Stomach (tissue), 9 donors: ENCODE measurements around the gene VPREB1. TPM values are rescaled to one million over a fixed set of nuclear protein-coding genes. Genes with fewer than 3 reads are reported as not detected.

Source experiments
- DNase-seq, 2 donors: peaks; one replicate each; pipeline versions ENCODE4 v3.0.0 to v3.0.0-alpha.2; 2013 to 2019
- H3K27ac ChIP-seq, 5 donors: fragments of 200-600 bp in 4 of 5; sonication (generic) in 4 of 5; one replicate each; pipeline ENCODE4 v1.5.1; 2013 to 2019; ENCODE audit warnings: mild to moderate bottlenecking in 1 of 5, moderate library complexity in 1 of 5
- H3K27me3 ChIP-seq, 3 donors: fragments of 200-600 bp; sonication (generic); one replicate each; pipeline ENCODE4 v1.5.1; 2017 to 2019; ENCODE audit warnings: mixed run types in 1 of 3
- H3K36me3 ChIP-seq, 4 donors: fragments of 200-600 bp; sonication (generic); 1 replicate in 3 of 4; 2 replicates in 1 of 4; pipeline ENCODE4 v1.5.1; 2016 to 2019
- H3K4me1 ChIP-seq, 4 donors: fragments of 200-600 bp; sonication (generic); one replicate each; pipeline ENCODE4 v1.5.1; 2016 to 2019
- H3K4me3 ChIP-seq, 4 donors: fragments of 200-600 bp; sonication (generic) in 3 of 4; one replicate each; pipeline ENCODE4 v1.5.1; 2016 to 2019; ENCODE audit warnings: mild to moderate bottlenecking in 1 of 4
- H3K9me3 ChIP-seq, 4 donors: fragments of 200-600 bp; sonication (generic); one replicate each; pipeline ENCODE4 v1.5.1; 2016 to 2019
- CTCF ChIP-seq, 7 experiments: fragments of 450-650 bp in 4 of 7; fragments of 200-600 bp in 3 of 7; sonication (generic) in 3 of 7; IDR thresholded peaks; one replicate each; pipeline ENCODE4 v1.5.1; 2016 to 2019; ENCODE audit warnings: antibody characterized with exemption in 7 of 7, control low read depth in 2 of 7, mild to moderate bottlenecking in 1 of 7
- EP300 ChIP-seq: sonication (generic); formaldehyde crosslinking; IDR thresholded peaks from one replicate; pipeline ENCODE4 v1.6.1; 2017; ENCODE audit warnings: antibody characterized with exemption
- POLR2A ChIP-seq, 4 donors: fragments of 450-650 bp; IDR thresholded peaks; one replicate each; pipeline ENCODE4 v1.6.1; 2016; ENCODE audit warnings: antibody characterized with exemption in 4 of 4, control low read depth in 2 of 4, mild to moderate bottlenecking in 1 of 4, moderate library complexity in 1 of 4
- POLR2AphosphoS5 ChIP-seq, 3 donors: sonication (generic); formaldehyde crosslinking; IDR thresholded peaks; one replicate each; pipeline ENCODE4 v1.6.1; 2016; ENCODE audit warnings: antibody characterized with exemption in 3 of 3
- WGBS, 5 donors: extraction: QIAGEN DNeasy Blood & Tissue Kit in 3 of 5; methylation state at CpG; one replicate each; pipeline versions ENCODE4 v1.1.5 to v1.1.7; 2013 to 2018; 5-methylcytosine and 5-hydroxymethylcytosine counted together
- intact Hi-C: fragments of 100-400 bp; cut with DNase I; formaldehyde crosslinking; loops from one replicate; pipeline ENCODE4 v1.15.1; 2023; ENCODE audit warnings: low total_unique reads
- polyA plus RNA-seq, 3 donors: library from polyadenylated mRNA; stranded (reverse); fragments of 200-250 nt; gene quantifications; one replicate each; pipeline ENCODE4 v1.2.3, GENCODE V29; 2013
- total RNA-seq, 5 donors: library from RNA; depleted of rRNA; stranded (reverse); fragments of >200 nt; gene quantifications; one replicate each; pipeline versions ENCODE4 v1.1.0 to v1.2.3, GENCODE V29; 2014 to 2016
- donor health status: healthy with polysubstance abuse.
- donor health status: Bipolar disorder and iron deficiency.
- donor health status: healthy.

Gene VPREB1
- total and polyA plus RNA-seq, 8 donors = 0.23 to 2.2 TPM; not detected in 6

GRCh38 chr22:22226448-22227187 is 18.0 kb upstream of the VPREB1 start:
- Histone ChIP-seq H3K4me3 (no peak overlapping the region), H3K27ac (no peak overlapping the region), H3K4me1 (no peaks in the 10 kb centered on the region), H3K27me3 (peaks cover 0 to 7% (median 0%) of the 10 kb centered on the region in 3 donors), H3K36me3 (no peaks in the 10 kb centered on the region), H3K9me3 (no peaks in the 10 kb centered on the region)
- TF ChIP-seq POLR2AphosphoS5 (IDR thresholded peaks at IDR 0.05) (no peak), CTCF (IDR thresholded peaks at IDR 0.05) (no peak), POLR2A (IDR thresholded peaks at IDR 0.05) (no peak), EP300 (no peak)
- WGBS, 5 donors = 76 to 86% (median 82%) methylated on average over 6 of the region's 6 CpGs
- DNase-seq = no peak
- intact Hi-C loops = no loop called here

DNA sequence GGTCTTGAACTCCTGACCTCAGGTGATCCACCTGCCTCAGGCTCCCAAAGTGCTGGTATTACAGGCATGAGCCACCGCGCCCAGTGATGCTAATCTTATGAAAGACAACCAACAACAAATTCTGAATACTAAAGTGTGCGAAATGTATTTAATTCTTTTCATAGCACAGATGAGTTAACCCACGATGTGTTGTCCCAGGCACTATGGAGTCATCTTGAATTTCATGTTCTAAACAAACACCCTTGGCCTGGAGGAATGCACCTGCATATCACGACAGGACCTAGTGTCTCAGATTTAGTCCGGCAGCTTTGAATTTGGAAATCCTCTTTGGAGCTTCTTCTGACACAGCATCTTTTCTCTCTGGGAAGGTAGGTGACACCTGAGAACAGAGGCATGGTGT is 16.2 kb upstream of the VPREB1 start:
- Histone ChIP-seq H3K27ac (no peak overlapping the region), H3K27me3 (peaks cover 0 to 7% (median 0%) of the 10 kb centered on the region in 3 donors), H3K9me3 (no peaks in the 10 kb centered on the region), H3K4me3 (no peak overlapping the region), H3K4me1 (no peaks in the 10 kb centered on the region), H3K36me3 (no peaks in the 10 kb centered on the region)
- intact Hi-C loops = no loop called here
- TF ChIP-seq POLR2AphosphoS5 (IDR thresholded peaks at IDR 0.05) = no peak
- TF ChIP-seq CTCF (IDR thresholded peaks at IDR 0.05) = no peak
- TF ChIP-seq EP300 = no peak
- TF ChIP-seq POLR2A (IDR thresholded peaks at IDR 0.05) = no peak
- no peak for DNase-seq
- WGBS, 5 donors = 80 to 86% (median 81%) methylated on average over 6 of the region's 6 CpGs

GRCh38 chr22:22228921-22229320 is 15.7 kb upstream of the VPREB1 start:
- Histone ChIP-seq H3K4me1 (no peaks in the 10 kb centered on the region), H3K27me3 (peaks cover 0 to 7% (median 0%) of the 10 kb centered on the region in 3 donors), H3K4me3 (no peak overlapping the region), H3K36me3 (no peaks in the 10 kb centered on the region), H3K9me3 (no peaks in the 10 kb centered on the region), H3K27ac (no peak overlapping the region)
- TF ChIP-seq POLR2AphosphoS5 (IDR thresholded peaks at IDR 0.05) = no peak
- no peak for TF ChIP-seq EP300
- TF ChIP-seq CTCF (IDR thresholded peaks at IDR 0.05) = no peak
- no peak for TF ChIP-seq POLR2A (IDR thresholded peaks at IDR 0.05)
- intact Hi-C loops = no loop called here
- WGBS, 5 donors = 71 to 84% (median 81%) methylated on average over 8 of the region's 8 CpGs
- DNase-seq = no peak

GRCh38 chr22:22229683-22230420 is 14.7 kb upstream of the VPREB1 start:
- TF ChIP-seq CTCF (IDR thresholded peaks at IDR 0.05) (no peak), POLR2AphosphoS5 (IDR thresholded peaks at IDR 0.05) (no peak), POLR2A (IDR thresholded peaks at IDR 0.05) (no peak), EP300 (no peak)
- intact Hi-C loops = no loop called here
- H3K9me3 ChIP-seq = no peaks in the 10 kb centered on the region

More at GRCh38 chr22:22229683-22230420, 14.7 kb upstream of the VPREB1 start:
- Histone ChIP-seq H3K27me3 (peaks cover 0 to 7% (median 0%) of the 10 kb centered on the region in 3 donors), H3K27ac (no peak overlapping the region), H3K4me1 (no peaks in the 10 kb centered on the region), H3K4me3 (no peak overlapping the region), H3K36me3 (no peaks in the 10 kb centered on the region)
- 46 to 77% (median 68%) methylated on average over 6 of the region's 6 CpGs for WGBS, 5 donors
- DNase-seq = no peak
